ENCODE measurements around the gene AP2B1. TPM values are rescaled to one million over a fixed set of nuclear protein-coding genes. Genes with fewer than 3 reads are reported as not detected.
"Not testable (repeated sequence)": the region's sequence is repeated elsewhere in the genome, so short reads cannot be mapped to it uniquely, and the experiment has no call there.

The AP2B1 gene
- total RNA-seq, 2 experiments from 2014 or later = 147 to 150 TPM

DNA sequence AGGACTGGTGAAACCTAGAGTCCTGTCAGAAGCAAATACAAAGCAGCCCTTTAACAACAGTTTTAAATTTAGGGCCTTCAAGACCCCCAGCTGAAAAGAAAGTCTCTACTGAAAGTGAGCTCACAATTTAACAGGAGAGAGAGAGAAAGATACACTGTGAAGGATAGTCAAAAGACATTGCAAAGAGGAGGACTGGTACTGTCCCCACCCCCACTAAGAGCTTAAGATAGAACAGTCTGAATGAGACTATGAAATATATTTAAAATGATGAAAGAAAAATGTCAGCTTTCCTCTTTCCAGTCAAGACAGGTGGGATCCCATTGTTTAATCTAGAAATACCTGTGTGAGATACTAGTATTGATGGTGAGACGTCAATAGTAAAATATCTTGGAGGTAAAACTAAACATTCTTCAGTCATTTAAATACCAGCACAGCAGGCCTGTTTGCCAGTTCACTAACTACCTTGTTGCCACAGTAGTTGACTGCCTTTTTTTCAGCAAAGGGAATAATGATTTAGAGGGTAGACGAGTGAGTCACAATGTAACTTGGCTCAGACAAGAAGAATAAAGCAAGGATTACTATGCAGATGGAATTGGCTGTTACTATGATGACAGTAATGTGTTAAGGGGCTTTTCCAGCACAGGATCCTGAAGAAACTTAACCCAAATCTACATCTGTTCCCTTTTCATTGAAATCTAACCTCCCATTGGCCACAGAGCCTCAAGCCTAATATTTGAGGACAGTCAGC lies 97.1 kb downstream of the AP2B1 start:
- Mint-ChIP-seq H3K27me3 (no peaks in the 10 kb centered on the region), H3K36me3 (peaks cover 36% of the 10 kb centered on the region), H3K4me1 (peaks cover 3% of the 10 kb centered on the region), H3K4me3 (no peak overlapping the region), H3K27ac (no peak overlapping the region), H3K9me3 (no peaks in the 10 kb centered on the region)
- DNase-seq = no peak

DNA sequence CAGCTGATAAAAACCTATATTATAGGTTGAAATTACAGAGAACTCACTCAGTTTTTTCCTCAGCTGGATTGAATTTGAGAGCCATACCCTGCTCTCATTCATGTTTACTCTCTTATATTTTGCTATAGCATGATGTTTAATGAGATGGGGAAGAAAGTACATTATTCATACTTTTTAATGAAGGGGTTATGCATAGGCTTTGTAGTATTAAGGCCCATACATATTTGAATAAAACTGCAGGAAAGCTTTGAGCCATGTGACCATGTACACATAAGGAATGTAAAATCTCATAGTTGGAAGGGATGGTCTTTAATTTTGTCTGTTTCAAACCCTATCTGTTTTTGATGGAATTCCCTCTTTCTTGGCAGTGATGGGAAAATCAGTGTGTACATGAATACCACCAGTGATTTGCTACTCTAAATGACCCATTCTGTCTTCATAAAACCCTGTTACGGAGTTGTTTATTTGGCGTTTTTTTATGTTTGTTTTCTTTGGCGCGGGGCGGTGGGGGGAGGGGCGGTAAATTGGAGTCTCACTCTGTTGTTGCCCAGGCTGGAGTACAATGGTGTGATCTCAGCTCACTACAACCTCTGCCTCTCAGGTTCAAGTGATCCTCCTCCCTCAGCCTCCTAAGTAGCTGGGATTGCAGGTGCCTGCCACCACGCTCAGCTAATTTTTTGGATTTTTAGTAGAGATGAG lies 105.5 kb downstream of the AP2B1 start:
- peaks cover 33% of the 10 kb centered on the region for H3K36me3 Mint-ChIP-seq
- H3K9me3 Mint-ChIP-seq = no peaks in the 10 kb centered on the region
- H3K4me3 Mint-ChIP-seq = no peak overlapping the region
- no peaks in the 10 kb centered on the region for H3K27me3 Mint-ChIP-seq
- no peaks in the 10 kb centered on the region for H3K4me1 Mint-ChIP-seq
- H3K27ac Mint-ChIP-seq = no peak overlapping the region
- no peak for DNase-seq

DNA sequence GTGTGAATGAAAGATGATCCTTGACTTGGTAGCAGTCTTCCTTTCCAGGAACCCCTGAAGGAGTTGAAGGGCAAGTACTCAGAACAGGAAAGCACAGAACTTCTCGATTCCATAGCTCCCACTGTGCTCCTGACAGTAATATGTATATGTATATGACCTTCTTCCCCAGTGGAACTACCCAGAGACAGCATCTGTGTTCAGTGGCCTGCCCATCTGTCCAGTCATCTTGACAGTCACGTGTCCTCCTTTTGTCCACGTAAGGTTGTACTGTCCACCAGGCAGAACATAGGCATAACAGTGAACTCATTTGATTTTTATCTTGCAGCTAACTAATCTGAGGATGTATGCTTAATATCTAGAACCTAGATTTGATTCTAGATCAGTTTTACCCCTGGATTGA lies 106.5 kb downstream of the AP2B1 start:
- Mint-ChIP-seq H3K4me1 (no peaks in the 10 kb centered on the region), H3K4me3 (no peak overlapping the region), H3K27me3 (no peaks in the 10 kb centered on the region), H3K36me3 (peaks cover 23% of the 10 kb centered on the region), H3K27ac (no peak overlapping the region), H3K9me3 (no peaks in the 10 kb centered on the region)
- no peak for DNase-seq

DNA sequence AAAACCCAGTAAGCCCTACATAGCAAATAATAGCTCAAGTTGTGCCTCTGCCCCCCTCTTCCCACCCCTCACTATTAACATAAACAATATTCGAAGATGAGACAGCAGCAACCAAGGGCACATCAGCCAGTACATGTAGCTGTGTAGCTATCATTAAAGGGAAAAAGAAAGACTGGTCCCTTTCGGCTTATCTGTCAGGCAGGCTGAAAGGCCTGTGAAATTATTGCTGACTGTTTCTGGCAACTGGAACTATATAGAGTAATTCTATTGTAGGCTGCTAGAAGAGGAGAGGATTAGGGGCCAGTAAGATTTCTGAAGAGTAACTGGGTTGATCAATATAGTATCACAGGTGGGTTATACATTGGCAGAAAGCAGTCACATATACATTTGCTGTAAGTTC lies 107.8 kb downstream of the AP2B1 start:
- Mint-ChIP-seq H3K27ac (no peak overlapping the region), H3K4me3 (no peak overlapping the region), H3K36me3 (peaks cover 15% of the 10 kb centered on the region), H3K4me1 (peaks cover 2% of the 10 kb centered on the region), H3K9me3 (no peaks in the 10 kb centered on the region), H3K27me3 (no peaks in the 10 kb centered on the region)
- no peak for DNase-seq

DNA sequence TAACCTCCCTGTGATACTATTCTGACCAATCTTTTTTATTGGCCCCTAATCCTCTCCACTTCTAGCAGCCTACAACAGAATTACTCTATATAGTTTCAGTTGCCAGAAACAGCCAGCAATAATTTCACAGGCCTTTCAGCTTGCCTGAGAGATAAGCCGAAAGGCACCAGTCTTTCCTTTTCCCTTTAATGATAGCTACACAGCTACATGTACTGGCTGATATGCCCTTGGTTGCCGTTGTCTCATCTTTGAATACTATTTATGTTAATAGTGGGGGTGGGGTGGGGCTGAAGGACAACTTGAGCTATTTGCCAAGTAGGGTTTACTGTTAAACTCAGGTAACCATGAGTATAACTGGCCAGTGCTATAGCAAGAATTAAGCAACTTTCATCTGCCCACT lies 108.5 kb downstream of the AP2B1 start:
- DNase-seq = no peak
- Mint-ChIP-seq H3K27me3 (no peaks in the 10 kb centered on the region), H3K9me3 (no peaks in the 10 kb centered on the region), H3K36me3 (peaks cover 11% of the 10 kb centered on the region), H3K4me3 (no peak overlapping the region), H3K4me1 (peaks cover 2% of the 10 kb centered on the region), H3K27ac (no peak overlapping the region)

DNA sequence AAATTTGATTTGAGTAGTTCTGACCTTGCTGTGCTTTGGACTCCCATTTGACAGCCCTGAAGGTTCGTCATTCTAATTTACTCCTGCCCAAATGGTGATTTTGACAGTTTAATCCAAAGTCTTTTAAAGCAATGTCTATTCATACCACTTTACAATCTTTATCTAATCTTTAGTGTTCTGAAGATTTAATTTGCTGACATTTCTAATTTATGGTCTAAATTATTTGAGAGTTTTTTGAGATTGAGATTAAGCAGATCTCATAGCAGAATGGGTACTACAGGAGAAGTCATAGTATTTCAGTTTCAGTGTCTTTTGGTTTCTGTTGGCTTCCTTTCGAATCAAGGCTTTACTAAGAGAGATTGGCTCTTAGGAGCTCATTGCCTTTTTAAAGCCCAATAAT lies 111.7 kb downstream of the AP2B1 start:
- no peak for DNase-seq
- Mint-ChIP-seq H3K4me1 (peaks cover 4% of the 10 kb centered on the region), H3K9me3 (no peaks in the 10 kb centered on the region), H3K27ac (no peak overlapping the region), H3K4me3 (no peak overlapping the region), H3K27me3 (no peaks in the 10 kb centered on the region), H3K36me3 (peaks cover 28% of the 10 kb centered on the region)

DNA sequence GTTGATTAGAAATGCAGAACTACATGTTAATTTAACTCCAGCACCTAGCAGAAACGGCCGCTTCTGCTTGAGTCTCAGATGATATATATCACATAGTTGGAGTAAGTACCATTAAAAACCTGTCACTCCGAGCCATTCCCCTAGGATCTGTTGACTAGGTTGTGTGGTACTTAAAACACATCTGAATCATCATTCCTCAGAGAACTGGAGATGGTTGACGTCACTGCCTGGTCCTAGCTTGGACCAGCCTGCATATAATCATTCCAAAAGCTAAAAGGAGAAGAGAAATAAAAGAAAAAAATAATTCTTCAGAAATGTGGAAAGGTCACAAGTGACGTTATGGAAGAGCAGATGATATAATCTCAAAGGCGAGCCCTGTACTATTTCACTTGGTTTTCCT lies 113.0 kb downstream of the AP2B1 start:
- no peaks in the 10 kb centered on the region for H3K9me3 Mint-ChIP-seq
- no peaks in the 10 kb centered on the region for H3K27me3 Mint-ChIP-seq
- H3K4me1 Mint-ChIP-seq = peaks cover 4% of the 10 kb centered on the region
- H3K4me3 Mint-ChIP-seq = no peak overlapping the region
- no peak for DNase-seq
- no peak overlapping the region for H3K27ac Mint-ChIP-seq
- peaks cover 31% of the 10 kb centered on the region for H3K36me3 Mint-ChIP-seq

DNA sequence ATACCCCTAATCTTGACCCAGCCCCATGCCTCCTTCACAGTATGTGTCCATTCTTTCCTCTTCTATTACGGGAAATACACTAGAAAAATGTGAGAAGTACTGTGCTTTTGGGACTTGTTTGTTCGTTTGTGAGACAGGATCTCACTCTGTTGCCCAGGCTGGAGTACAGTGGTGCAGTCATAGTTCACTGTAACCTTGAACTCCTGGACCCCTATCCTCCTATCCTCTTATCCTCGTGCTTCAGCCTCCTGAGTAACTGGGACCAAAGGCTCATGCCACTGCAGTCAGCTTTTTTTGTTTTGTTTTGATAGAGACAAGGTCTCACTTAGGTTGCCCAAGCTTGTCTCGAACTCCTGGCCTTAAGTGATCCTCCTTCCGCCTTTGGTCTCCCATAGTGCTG lies 114.4 kb downstream of the AP2B1 start:
- DNase-seq = no peak
- H3K27me3 Mint-ChIP-seq = no peaks in the 10 kb centered on the region
- no peak overlapping the region for H3K27ac Mint-ChIP-seq
- H3K4me3 Mint-ChIP-seq = no peak overlapping the region
- H3K9me3 Mint-ChIP-seq = no peaks in the 10 kb centered on the region
- H3K4me1 Mint-ChIP-seq = peaks cover 4% of the 10 kb centered on the region
- peaks cover 25% of the 10 kb centered on the region for H3K36me3 Mint-ChIP-seq

DNA sequence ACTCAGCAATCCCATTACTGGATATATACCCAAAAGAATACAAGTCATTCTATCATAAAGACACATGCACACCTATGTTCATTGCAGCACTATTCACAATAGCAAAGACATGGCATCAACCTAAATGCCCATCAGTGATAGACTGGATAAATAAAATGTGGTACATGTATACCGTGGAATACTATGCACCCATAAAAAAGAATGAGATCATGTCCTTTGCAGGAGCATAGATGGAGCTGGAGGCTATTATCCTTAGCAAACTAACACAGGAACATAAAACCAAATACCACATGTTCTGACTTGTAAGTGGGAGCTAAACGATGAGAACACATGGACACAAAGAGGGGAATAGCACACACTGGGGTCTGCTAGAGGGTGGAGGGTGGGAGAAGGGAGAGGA lies 116.2 kb downstream of the AP2B1 start:
- not testable (repeated sequence) for H3K4me3 Mint-ChIP-seq, H3K27ac Mint-ChIP-seq, H3K27me3 Mint-ChIP-seq, H3K9me3 Mint-ChIP-seq, DNase-seq
- Mint-ChIP-seq H3K36me3 (peaks cover 28% of the 10 kb centered on the region), H3K4me1 (peaks cover 11% of the 10 kb centered on the region)

DNA sequence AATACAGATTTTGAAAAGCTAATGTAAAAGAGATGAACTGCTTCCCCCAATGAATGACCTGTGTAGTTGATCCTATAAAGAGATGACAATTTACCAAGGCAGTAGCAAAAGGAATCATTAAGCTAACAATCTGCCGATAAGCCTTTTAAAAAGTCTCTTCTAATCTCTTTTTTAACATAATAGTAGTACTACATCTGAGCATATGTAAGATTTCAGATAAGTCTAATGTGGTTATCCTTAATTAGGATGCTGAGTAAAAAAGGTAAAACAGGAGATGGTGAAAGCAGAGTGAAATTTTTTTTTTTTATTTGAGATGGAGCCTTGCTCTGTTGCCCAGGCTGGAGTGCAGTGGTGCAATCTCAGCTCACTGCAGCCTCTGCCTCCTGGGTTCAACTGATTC lies 118.1 kb downstream of the AP2B1 start:
- H3K27ac Mint-ChIP-seq = no peak overlapping the region
- H3K27me3 Mint-ChIP-seq = no peaks in the 10 kb centered on the region
- H3K9me3 Mint-ChIP-seq = no peaks in the 10 kb centered on the region
- peaks cover 30% of the 10 kb centered on the region for H3K36me3 Mint-ChIP-seq
- no peak overlapping the region for H3K4me3 Mint-ChIP-seq
- no peak for DNase-seq
- peaks cover 15% of the 10 kb centered on the region for H3K4me1 Mint-ChIP-seq

DNA sequence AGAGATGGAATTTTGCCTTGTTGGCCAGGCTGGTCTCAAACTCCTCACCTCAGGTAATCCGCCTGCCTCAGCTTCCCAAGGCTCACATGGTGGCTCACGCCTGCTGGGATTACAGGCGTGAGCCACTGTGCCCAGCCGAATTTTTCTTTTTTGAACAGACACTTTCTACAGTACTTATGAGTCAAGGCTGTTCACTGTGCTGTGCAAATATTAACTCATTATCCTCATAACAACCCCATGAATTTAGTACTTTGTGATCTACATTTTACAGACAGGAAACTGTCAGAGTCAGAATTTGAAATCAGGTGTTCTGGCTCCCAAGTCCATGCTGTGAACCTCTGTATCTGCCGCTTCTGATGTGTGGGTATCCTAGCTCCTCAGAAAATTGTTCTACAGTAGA lies 118.6 kb downstream of the AP2B1 start:
- Mint-ChIP-seq H3K9me3 (no peaks in the 10 kb centered on the region), H3K27ac (peak overlapping the region; percentile 4), H3K4me3 (no peak overlapping the region), H3K36me3 (peaks cover 33% of the 10 kb centered on the region), H3K27me3 (no peaks in the 10 kb centered on the region), H3K4me1 (peaks cover 15% of the 10 kb centered on the region)
- DNase-seq = no peak

DNA sequence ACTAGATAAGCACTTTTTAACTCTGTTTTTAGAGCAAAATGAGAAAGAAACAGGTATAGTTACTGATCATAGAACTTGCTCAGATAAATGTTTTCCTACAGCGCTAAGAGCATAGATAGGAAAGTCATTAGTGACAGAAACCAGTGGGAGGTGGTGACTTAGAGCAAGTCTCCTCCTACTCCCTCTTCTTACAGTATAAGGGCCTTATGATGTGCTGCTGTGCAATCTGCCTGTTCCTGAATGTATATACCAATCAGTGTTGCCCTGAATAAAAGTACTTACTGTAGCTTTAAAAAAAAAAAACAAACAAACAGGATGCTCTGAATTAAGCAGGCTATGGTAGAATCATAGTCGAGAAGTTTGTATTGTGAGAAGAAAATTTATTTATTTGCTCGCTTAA lies 121.0 kb downstream of the AP2B1 start:
- DNase-seq = no peak

DNA sequence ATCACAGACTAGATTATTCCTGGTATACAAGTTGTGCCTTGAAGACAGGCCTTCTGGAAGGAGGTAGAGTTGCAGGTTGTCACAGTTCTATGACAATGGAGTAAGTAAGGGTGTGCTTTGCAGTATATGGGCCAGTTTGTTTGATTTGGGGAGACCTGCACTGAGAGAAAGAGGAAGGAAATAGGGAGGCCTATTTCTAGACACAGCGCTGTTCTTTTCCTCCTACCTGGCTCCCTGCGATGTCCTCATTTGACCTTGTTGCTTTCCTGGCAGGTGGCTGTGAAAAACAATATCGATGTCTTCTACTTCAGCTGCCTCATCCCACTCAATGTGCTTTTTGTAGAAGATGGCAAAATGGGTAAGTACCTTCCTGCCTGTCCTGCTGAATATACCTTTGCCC lies 121.8 kb downstream of the AP2B1 start:
- no peak for DNase-seq
- H3K4me1 Mint-ChIP-seq = peaks cover 17% of the 10 kb centered on the region
- H3K36me3 Mint-ChIP-seq = peaks cover 19% of the 10 kb centered on the region
- H3K27ac Mint-ChIP-seq = no peak overlapping the region
- H3K9me3 Mint-ChIP-seq = no peaks in the 10 kb centered on the region
- no peak overlapping the region for H3K4me3 Mint-ChIP-seq
- no peaks in the 10 kb centered on the region for H3K27me3 Mint-ChIP-seq

More for the DNA sequence above, 121.0 kb downstream of the AP2B1 start:
- H3K4me1 Mint-ChIP-seq = peaks cover 17% of the 10 kb centered on the region
- H3K27ac Mint-ChIP-seq = no peak overlapping the region
- no peaks in the 10 kb centered on the region for H3K9me3 Mint-ChIP-seq
- H3K4me3 Mint-ChIP-seq = no peak overlapping the region
- no peaks in the 10 kb centered on the region for H3K27me3 Mint-ChIP-seq
- peaks cover 22% of the 10 kb centered on the region for H3K36me3 Mint-ChIP-seq

DNA sequence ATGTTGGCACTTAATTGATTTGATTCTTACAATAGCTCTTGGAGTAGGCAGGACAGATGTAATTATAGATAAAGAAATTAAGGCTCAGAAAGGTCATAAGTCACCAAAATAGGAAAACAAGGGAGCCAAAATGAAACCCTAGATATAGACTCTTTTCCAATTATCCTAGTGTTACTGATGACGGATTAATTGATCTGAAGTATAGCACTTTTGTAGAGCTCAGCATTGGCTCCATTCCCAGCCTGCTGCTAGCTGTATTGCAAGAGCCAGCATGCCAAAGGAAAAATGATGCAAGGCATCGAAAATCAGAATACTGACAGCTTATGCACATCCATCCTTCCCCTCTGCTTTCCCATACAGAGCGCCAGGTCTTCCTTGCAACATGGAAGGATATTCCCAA lies 122.8 kb downstream of the AP2B1 start:
- H3K27ac Mint-ChIP-seq = no peak overlapping the region
- H3K36me3 Mint-ChIP-seq = peaks cover 15% of the 10 kb centered on the region
- H3K4me3 Mint-ChIP-seq = no peak overlapping the region
- peaks cover 17% of the 10 kb centered on the region for H3K4me1 Mint-ChIP-seq
- H3K9me3 Mint-ChIP-seq = no peaks in the 10 kb centered on the region
- DNase-seq = no peak
- H3K27me3 Mint-ChIP-seq = no peaks in the 10 kb centered on the region

DNA sequence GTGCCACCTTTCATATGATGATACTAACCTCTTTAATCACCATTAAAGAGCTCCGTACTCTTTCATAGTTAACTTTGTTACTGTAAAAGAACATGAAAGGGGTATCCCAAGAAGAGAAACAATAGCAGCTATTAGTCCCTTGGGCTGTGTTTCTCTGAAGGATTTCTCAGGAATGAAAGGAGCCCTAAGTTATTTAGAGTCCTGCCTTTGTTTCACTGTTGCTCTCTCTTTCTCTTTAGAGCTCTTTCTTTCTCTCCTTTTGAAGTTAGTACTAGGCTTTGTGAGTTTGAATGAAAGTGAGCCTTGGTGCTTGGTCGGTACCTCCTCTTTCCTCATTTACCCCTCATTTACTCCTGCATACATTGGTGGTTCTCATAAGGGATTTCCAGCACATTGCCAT lies 123.8 kb downstream of the AP2B1 start:
- H3K4me3 Mint-ChIP-seq = no peak overlapping the region
- H3K36me3 Mint-ChIP-seq = peaks cover 15% of the 10 kb centered on the region
- H3K4me1 Mint-ChIP-seq = peaks cover 17% of the 10 kb centered on the region
- no peaks in the 10 kb centered on the region for H3K9me3 Mint-ChIP-seq
- H3K27ac Mint-ChIP-seq = no peak overlapping the region
- DNase-seq = no peak
- H3K27me3 Mint-ChIP-seq = no peaks in the 10 kb centered on the region
